Measurements from ENCODE around the gene TK2.

The TK2 gene

DNA sequence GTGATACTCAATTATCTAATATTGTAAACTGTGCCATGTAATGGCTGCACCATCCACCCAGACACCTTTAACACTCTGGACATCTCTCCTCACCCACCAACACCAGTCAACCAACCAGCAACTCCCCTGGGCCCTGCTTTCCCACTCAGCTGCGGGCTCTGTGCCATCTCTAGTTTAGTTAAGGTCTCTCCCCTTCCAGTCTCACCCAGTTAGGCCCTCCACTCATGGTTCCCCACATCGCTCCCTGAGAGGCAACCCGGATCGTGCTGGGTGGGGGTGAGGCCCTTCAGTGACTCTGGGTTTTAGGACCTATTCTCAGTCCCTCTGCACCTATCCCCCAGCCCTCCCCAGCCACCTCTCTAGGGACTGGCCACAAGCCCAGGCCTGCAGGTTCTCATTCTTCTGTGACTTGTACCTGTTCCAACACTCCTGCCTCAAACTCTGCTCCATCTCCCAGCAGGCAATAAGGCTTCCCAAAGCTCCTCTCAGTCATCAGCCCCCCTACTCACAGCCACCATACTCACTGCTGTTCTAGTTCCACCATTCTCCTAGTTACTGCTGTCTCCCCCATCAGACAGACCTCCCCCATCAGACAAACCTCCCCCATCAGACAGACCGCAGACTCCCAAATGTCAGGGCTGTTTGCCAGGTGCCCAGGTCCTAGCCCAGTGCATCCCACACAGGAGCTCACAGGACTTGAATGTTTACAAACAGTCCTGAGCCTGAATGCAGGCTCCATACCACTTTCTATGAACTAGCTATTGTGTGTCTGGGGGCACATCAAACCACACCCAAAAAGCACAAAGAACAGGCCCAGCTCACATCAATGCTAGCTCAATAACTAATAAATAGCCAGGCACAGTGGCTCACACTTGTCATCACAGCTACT is 2.6 kb downstream of the TK2 start:
- DNase-seq (ENCODE audit: low read depth in 2 of 2) = no peak

DNA sequence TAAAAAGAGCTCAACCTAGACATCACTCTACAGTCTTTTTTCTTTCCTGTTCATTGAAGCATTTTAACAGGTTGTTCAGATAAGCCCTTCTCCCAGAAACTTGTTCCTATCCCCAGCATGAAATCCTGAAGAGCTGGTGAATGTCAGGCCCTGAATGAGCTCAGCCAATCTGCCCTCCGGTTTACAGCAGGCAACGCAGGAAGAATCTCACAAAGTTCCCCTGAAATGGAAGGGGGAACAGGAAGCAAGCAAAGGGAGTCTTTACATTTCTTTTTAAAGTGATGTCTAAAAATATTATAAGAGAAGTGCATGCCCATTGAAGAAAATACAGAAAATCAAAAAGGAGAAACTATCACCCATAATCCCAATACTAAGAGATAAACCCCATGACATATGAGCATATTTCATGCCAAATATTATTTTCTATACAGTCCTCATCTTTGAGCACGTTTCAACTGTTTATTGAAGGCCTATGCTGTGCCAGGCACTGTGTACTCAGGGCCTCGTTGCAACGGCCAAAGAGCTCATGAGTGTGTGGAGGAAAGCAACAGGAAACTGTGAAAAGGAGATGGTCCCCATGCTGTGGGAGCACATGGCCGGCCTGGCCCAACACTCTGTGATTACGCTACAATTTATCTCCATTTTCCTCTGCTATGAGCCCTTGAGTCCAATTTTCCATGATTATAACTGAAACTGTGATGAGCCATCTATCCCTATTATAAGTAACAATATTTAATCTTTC is 5.7 kb downstream of the TK2 start:
- DNase-seq (ENCODE audit: low read depth in 2 of 2) = no peak

DNA sequence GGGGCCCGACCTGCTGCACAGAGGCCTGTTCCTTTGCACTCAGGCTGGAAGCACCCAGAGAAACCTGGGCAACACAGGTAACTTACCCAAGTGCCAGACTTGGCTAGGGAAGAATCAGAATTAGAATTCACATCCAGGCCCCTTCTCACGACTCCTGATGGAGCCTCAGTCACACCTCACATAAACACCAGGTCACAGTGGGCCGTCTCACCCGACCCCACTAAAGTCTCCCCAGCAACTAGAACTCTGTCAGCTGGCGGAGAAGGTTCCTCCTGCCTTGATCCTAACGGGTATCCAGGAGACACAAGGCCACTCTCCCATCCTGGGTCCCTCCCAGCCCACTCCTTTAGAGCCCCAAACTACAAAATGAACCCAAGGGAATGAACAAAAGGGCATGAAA is 6.4 kb downstream of the TK2 start:
- DNase-seq (ENCODE audit: low read depth in 2 of 2) = no peak

GRCh38 chr16:66542396-66542795 is 7.5 kb downstream of the TK2 start:
- no peak for DNase-seq (ENCODE audit: low read depth in 2 of 2)

DNA sequence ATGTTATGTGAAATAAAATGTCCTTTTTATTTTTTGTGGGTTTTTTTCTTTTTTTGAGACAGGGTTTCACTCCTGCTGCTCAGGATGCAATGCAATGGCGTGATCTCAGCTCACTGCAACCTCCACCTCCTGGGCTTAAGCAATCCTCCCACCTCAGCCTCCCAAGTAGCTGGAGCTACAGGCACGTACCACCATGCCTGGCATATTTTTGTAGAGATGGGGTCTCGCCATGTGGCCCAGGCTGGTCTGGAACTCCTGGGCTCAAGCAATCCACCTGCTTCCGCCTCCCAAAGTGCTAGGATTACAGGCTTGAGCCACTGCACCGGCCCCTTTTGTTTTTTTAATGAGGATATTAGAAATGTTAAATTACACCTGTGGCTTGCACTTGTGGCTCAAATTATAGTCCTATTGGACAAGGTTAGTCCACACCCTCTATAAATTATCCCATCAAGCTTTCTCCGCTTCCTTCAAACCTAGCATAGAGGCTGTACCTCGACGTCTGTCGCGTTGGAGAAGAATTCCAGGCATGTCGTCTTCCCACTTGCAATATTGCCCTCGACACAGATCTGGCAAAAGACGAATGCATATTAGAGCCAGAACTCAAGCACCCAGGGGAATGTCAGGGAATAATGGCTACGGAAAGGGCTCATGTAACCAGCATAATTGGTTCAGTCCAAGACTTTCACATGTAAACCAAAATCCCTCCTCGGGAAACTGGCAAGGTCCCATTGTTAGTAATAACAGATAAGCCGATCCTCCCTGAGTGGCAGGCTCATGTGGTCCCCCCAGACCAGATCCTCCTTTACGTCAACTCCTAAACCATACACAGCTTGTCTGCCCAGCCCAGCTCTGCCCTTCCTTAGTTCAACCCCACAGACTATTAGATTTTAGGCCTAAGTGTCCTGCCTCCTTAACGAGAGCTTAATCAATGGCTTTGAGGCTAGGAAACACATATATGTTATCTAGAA is 8.2 kb downstream of the TK2 start:
- no peak for DNase-seq (ENCODE audit: low read depth in 2 of 2)

GRCh38 chr16:66539623-66540469 is 10.1 kb downstream of the TK2 start:
- DNase-seq (ENCODE audit: low read depth in 2 of 2) = no peak

GRCh38 chr16:66538910-66539309 is 11.0 kb downstream of the TK2 start:
- DNase-seq (ENCODE audit: low read depth in 2 of 2) = no peak

GRCh38 chr16:66537236-66537635 is 12.7 kb downstream of the TK2 start:
- DNase-seq (ENCODE audit: low read depth in 2 of 2) = no peak

- no peak for DNase-seq (ENCODE audit: low read depth in 2 of 2)
Measured at GRCh38 chr16:66536525-66536924, 13.4 kb downstream of the TK2 start.

- no peak for DNase-seq (ENCODE audit: low read depth in 2 of 2)
Measured at GRCh38 chr16:66534376-66534799, 15.5 kb downstream of the TK2 start.

- no peak for DNase-seq (ENCODE audit: low read depth in 2 of 2)
Measured at GRCh38 chr16:66529475-66529874, 20.4 kb downstream of the TK2 start.

GRCh38 chr16:66528294-66528693 is 21.6 kb downstream of the TK2 start:
- no peak for DNase-seq (ENCODE audit: low read depth in 2 of 2)

GRCh38 chr16:66525396-66526180 is 24.3 kb downstream of the TK2 start:
- no peak for DNase-seq (ENCODE audit: low read depth in 2 of 2)

- no peak for DNase-seq (ENCODE audit: low read depth in 2 of 2)
Measured at GRCh38 chr16:66524601-66525164, 25.2 kb downstream of the TK2 start.

DNA sequence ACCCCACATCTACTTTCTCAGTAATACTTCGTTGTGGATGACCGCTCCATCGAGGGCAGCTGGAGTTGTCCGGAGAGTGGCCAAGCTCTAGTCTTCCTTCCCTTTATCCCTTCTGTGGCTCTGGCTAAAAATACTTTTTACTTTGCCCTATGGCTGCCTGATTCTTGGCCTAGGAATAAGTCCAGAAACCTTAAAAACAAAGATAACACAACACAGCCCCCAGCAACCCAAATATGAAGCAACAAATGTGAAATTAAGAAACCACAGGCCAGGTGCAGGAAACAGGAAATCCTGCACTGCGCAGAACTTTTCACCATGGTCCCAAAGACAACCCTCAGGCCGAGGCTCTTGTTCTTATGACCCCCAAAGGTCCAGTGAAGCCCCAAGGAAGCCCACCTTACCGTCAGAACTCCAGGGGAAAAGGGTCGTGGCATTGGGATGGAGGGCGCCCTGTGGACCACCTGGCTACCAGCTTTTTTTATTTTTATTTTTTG is 26.0 kb downstream of the TK2 start:
- no peak for DNase-seq (ENCODE audit: low read depth in 2 of 2)

- DNase-seq (ENCODE audit: low read depth in 2 of 2) = no peak
Measured at GRCh38 chr16:66522816-66523590, 26.9 kb downstream of the TK2 start.

- peak; percentile 93 to 96 for DNase-seq (ENCODE audit: low read depth in 2 of 2)
Measured at GRCh38 chr16:66521951-66522771, 27.8 kb downstream of the TK2 start.

DNA sequence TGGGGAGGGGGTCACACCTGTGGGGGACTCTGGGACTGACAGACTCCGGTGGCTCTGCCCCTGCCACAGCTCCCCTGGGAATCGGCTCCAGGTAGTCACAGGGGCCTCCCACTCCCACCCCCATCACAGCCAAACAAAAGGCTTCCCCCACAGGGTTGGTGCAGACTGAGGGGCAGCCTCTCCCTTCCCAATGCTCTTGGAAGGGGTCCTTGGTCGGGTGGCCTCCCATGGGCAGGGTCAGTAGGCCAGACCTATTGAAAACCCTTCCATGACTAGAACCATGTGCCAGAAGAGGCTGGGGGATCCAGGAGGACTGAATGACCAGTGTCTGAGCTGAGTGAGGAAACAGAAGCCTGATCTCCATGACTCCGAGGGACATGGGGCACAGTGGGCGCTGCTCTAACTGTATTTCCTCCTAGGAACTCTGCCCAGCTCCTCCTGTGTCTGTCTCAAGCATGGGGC is 28.6 kb downstream of the TK2 start:
- no peak for DNase-seq (ENCODE audit: low read depth in 2 of 2)
